ENCODE data around the gene FTH1. TPM values are rescaled to one million over a fixed set of nuclear protein-coding genes. Genes with fewer than 3 reads are reported as not detected.
A peak's percentile ranks its signal among the peaks of the same experiment; 100 is the strongest.

Gene FTH1
- total and polyA plus RNA-seq, 2 of the 4 experiments (the other 2 are of a cell fraction) = 344 to 2,516 TPM

GRCh38 chr11:61978703-61979661 is 11.5 kb upstream of the FTH1 start:
- no peaks in the 10 kb centered on the region for H3K9me1 ChIP-seq (ENCODE audit: insufficient read depth, low read length)
- H2BK5ac ChIP-seq (ENCODE audit: low read depth, low read length, poor library complexity, severe bottlenecking) = no peak overlapping the region
- no peak overlapping the region for H2AFZ ChIP-seq (replicated peaks; ENCODE audit: low read length, poor library complexity)
- H4K5ac ChIP-seq (ENCODE audit: low read depth, low read length) = peak overlapping the region; percentile 73
- H3K14ac ChIP-seq (replicated peaks; ENCODE audit: low read depth, low read length) = no peak overlapping the region
- WGBS, 2 experiments (ENCODE audit: extremely low coverage in 2 of 2, insufficient read length in 1 of 2) = 76% methylated on average over 6 of the region's 17 CpGs; no CpG with 5 or more reads in 1 of the 2 experiments
- no peaks in the 10 kb centered on the region for H3K9me3 ChIP-seq (ENCODE audit: control insufficient read depth, insufficient read depth, low read length)
- ATAC-seq (ENCODE audit: low read depth) (peak; percentile 50; the same call in 1 of the 2 replicates), DNase-seq (no peak)
- no peak overlapping the region; the same call in 2 of the 3 replicates for H2BK15ac ChIP-seq (ENCODE audit: low read depth, low read length)
- H3K18ac ChIP-seq (ENCODE audit: low read depth, low read length) = peak overlapping the region; percentile 7; the same call in 1 of the 2 replicates
- no peak overlapping the region for H3K23ac ChIP-seq (ENCODE audit: low read depth, low read length)
- no peak overlapping the region for H3K4me2 ChIP-seq (ENCODE audit: low read depth, low read length)
- H2BK20ac ChIP-seq (ENCODE audit: low read depth, low read length) = peak overlapping the region; percentile 6; the same call in 1 of the 2 replicates
- H3K36me3 ChIP-seq (ENCODE audit: control insufficient read depth, insufficient read depth, low read length) = no peaks in the 10 kb centered on the region
- peak overlapping the region; percentile 40; the same call in 1 of the 2 replicates for H4K91ac ChIP-seq (ENCODE audit: insufficient read depth, low read depth, low read length)
- dilution Hi-C loops (cut with HindIII; ENCODE audit: low sequenced_read_pairs, unreplicated experiment) (no loop called here), intact Hi-C loops (cut with micrococcal nuclease) (no loop called here), in situ Hi-C loops (cut with MboI; ENCODE audit: low sequenced_read_pairs) (no loop called here)
- TF ChIP-seq RAD21 (IDR thresholded peaks at IDR 0.05; ENCODE audit: low read length) = no peak
- peak; percentile 69 for TF ChIP-seq CEBPB (IDR thresholded peaks at IDR 0.05; ENCODE audit: low read depth, low read length)
- peak overlapping the region; percentile 12; the same call in 1 of the 2 replicates for H3K9ac ChIP-seq (ENCODE audit: low read depth, low read length)
- peaks cover 10% of the 10 kb centered on the region for H3K4me1 ChIP-seq (ENCODE audit: control insufficient read depth, insufficient read depth, low read length)
- no peaks in the 10 kb centered on the region for H4K20me1 ChIP-seq (ENCODE audit: insufficient read depth, low read length)
- peak overlapping the region; percentile 53; the same call in 1 of the 2 replicates for H3K27ac ChIP-seq (ENCODE audit: insufficient read depth, low read length)
- H2AK9ac ChIP-seq (replicated peaks; ENCODE audit: low read depth, low read length, poor library complexity) = no peak overlapping the region
- H2BK120ac ChIP-seq (ENCODE audit: low read depth, low read length) = no peak overlapping the region
- BruUV-seq (replicated peaks) = no TSS peak
- peaks cover 0 to under 1% of the 10 kb centered on the region in 2 experiments; a peak in 1 of 4 replicates for H3K79me1 ChIP-seq (ENCODE audit: low read depth in 1 of 2, low read length in 2 of 2)
- H3K27me3 ChIP-seq (ENCODE audit: control insufficient read depth, insufficient read depth, low read length) = no peaks in the 10 kb centered on the region
- ChIA-PET POLR2A (ENCODE audit: unreplicated experiment) (no interaction called here), CTCF (interaction anchor here (0.6 kb wide), 1 partner anchor 11 kb away, joined by 3 read pairs; no protein-coding TSS in a partner anchor)
- H3K4ac ChIP-seq (ENCODE audit: low read depth, low read length) = peak overlapping the region; percentile 19; the same call in 1 of the 2 replicates
- H2AK5ac ChIP-seq (ENCODE audit: low read depth, low read length) = no peak overlapping the region
- H3K56ac ChIP-seq (ENCODE audit: extremely low read depth, insufficient read depth, low read length) = no peak overlapping the region
- no peak overlapping the region for H3K4me3 ChIP-seq (ENCODE audit: insufficient read depth, low read depth, low read length)
- no peak overlapping the region for H4K8ac ChIP-seq (ENCODE audit: low read depth in 2 of 2, low read length in 2 of 2)

Data from IMR-90 (cell line).